Tibial nerve (tissue), 4 donors: ENCODE measurements around the gene SESTD1.

ENCODE experiments used
- EP300 ChIP-seq, 2 donors: sonication (generic); formaldehyde crosslinking; IDR thresholded peaks; one replicate each; pipeline ENCODE4 v1.6.1; 2017; ENCODE audit warnings: antibody characterized with exemption in 2 of 2, mild to moderate bottlenecking in 1 of 2
- TF ChIP-seq, protein P1 (sequence below), 5 experiments: fragments of 200-600 bp in 3 of 5; fragments of 450-650 bp in 2 of 5; sonication (generic) in 3 of 5; IDR thresholded peaks; one replicate each; pipeline ENCODE4 v1.5.1; 2016 to 2019; ENCODE audit warnings: antibody characterized with exemption in 5 of 5, mild to moderate bottlenecking in 3 of 5, moderate library complexity in 2 of 5

DNA sequence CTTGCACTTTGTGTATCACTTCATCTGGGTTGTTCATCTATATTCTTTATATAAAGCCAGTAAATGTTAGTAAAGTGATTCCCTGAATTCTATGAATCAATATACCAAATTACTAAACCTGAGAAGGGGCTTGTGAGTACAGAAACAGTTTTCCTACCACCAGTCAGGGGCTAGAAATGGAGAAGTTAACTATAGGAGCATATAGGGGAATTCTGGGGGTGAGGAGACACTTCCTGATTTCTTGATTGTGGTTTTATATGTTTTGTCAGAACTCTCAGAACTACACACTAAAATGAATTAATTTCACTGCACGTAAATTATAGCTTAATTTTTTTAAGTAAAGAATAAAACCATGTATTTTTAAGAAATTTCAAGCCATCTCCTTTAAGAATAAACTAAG is 93.7 kb downstream of the SESTD1 start:
- TF ChIP-seq EP300 (IDR thresholded peaks at IDR 0.05), result no peak
- TF ChIP-seq, protein P1, sequence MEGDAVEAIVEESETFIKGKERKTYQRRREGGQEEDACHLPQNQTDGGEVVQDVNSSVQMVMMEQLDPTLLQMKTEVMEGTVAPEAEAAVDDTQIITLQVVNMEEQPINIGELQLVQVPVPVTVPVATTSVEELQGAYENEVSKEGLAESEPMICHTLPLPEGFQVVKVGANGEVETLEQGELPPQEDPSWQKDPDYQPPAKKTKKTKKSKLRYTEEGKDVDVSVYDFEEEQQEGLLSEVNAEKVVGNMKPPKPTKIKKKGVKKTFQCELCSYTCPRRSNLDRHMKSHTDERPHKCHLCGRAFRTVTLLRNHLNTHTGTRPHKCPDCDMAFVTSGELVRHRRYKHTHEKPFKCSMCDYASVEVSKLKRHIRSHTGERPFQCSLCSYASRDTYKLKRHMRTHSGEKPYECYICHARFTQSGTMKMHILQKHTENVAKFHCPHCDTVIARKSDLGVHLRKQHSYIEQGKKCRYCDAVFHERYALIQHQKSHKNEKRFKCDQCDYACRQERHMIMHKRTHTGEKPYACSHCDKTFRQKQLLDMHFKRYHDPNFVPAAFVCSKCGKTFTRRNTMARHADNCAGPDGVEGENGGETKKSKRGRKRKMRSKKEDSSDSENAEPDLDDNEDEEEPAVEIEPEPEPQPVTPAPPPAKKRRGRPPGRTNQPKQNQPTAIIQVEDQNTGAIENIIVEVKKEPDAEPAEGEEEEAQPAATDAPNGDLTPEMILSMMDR (IDR thresholded peaks at IDR 0.05), result no peak
